GM12878 (cell line): ENCODE measurements around the gene ACER3. TPM values are rescaled to one million over a fixed set of nuclear protein-coding genes. Genes with fewer than 3 reads are reported as not detected.

Experiments used
- ATAC-seq: fragments of 200-7000 bp; cut with Tn5 transposase; 3 replicates; pipeline ENCODE4 v1.9.1; 2020; ENCODE audit warnings: mild to moderate bottlenecking, moderate library complexity
- BruUV-seq: library from RNA; stranded (reverse); fragments of 400-500 nt; replicated peaks from 2 replicates; lab custom pipeline; 2021; lab: Mats Ljungman, UMichigan
- CTCF ChIA-PET: fragments of 300-600 bp; sonication (Branson Sonifier 250); formaldehyde crosslinking; extraction: SDS; loops from one replicate; lab custom pipeline; 2021; ENCODE audit warnings: inconsistent platforms; lab: Yijun Ruan, JAX
- POLR2A ChIA-PET: fragments of 350-600 bp; formaldehyde crosslinking; extraction: SDS; loops from one replicate; lab custom pipeline; 2021; ENCODE audit warnings: inconsistent platforms; lab: Charles Lee
- RAD21 ChIA-PET: fragments of 300-600 bp; sonication (Branson Sonifier 250); formaldehyde crosslinking; loops from one replicate; lab custom pipeline; 2023; ENCODE audit warnings: antibody characterized with exemption; ENCODE audit not compliant: unreplicated experiment; lab: Charles Lee
- SMC1A ChIA-PET: fragments of 300-600 bp; sonication (Branson Sonifier 250); formaldehyde crosslinking; loops from one replicate; lab custom pipeline; 2023; ENCODE audit not compliant: unreplicated experiment, uncharacterized antibody; lab: Charles Lee
- DNase-seq: peaks from one replicate; pipeline ENCODE4 v3.0.0-alpha.2; 2011; ENCODE audit warnings: low read depth, low spot score
- FAIRE-seq: peaks from 3 replicates; lab custom pipeline; 2011; peaks lifted over from hg19 to GRCh38; lab: Jason Lieb, UNC
- H2AFZ ChIP-seq: 2 replicates; pipeline ENCODE4 v1.6.0; 2011; ENCODE audit warnings: low read depth, low read length, control low read depth; ENCODE audit not compliant: control insufficient read depth
- H3K27ac ChIP-seq: 2 replicates; pipeline ENCODE4 v1.5.1; 2011; ENCODE audit warnings: control low read depth; ENCODE audit not compliant: control insufficient read depth, insufficient read depth
- H3K27me3 ChIP-seq, 2 experiments: replicated peaks in 1 of 2; 2 replicates each; pipeline versions ENCODE4 v1.6.0 to v1.6.1; 2011; ENCODE audit warnings: low read length in 1 of 2; ENCODE audit not compliant: control insufficient read depth in 2 of 2, insufficient read depth in 2 of 2
- H3K36me3 ChIP-seq, 2 experiments: 2 replicates each; pipeline ENCODE4 v1.5.1; 2011; ENCODE audit warnings: low read length in 1 of 2; ENCODE audit not compliant: control insufficient read depth in 2 of 2, insufficient read depth in 2 of 2
- H3K4me1 ChIP-seq: 2 replicates; pipeline ENCODE4 v1.6.1; 2011; ENCODE audit warnings: mild to moderate bottlenecking, low read length, moderate library complexity, mixed read lengths; ENCODE audit not compliant: control insufficient read depth, insufficient read depth
- H3K4me2 ChIP-seq: 2 replicates; pipeline ENCODE4 v1.6.0; 2011; ENCODE audit warnings: control low read depth; ENCODE audit not compliant: control insufficient read depth, insufficient read depth
- H3K4me3 ChIP-seq: fragments of 200-600 bp; sonication (generic); 2 replicates; pipeline ENCODE4 v1.5.1; 2016
- H3K79me2 ChIP-seq: 2 replicates; pipeline ENCODE4 v1.6.0; 2011; ENCODE audit warnings: low read length; ENCODE audit not compliant: control insufficient read depth, insufficient read depth
- H3K9ac ChIP-seq: 2 replicates; pipeline ENCODE4 v1.8.0; 2011; ENCODE audit warnings: low read length, control low read depth, mixed read lengths; ENCODE audit not compliant: control insufficient read depth, insufficient read depth
- H3K9me3 ChIP-seq: replicated peaks from 3 replicates; pipeline ENCODE4 v1.5.1; 2011; ENCODE audit warnings: mild to moderate bottlenecking, low read length; ENCODE audit not compliant: control insufficient read depth, insufficient read depth
- H4K20me1 ChIP-seq: 2 replicates; pipeline ENCODE4 v1.6.0; 2011; ENCODE audit not compliant: control insufficient read depth, insufficient read depth
- CBX3 ChIP-seq: fragments of 200-600 bp; sonication (generic); IDR thresholded peaks from 2 replicates; pipeline ENCODE4 v1.6.1; 2016; ENCODE audit warnings: low read depth, borderline replicate concordance
- HDAC6 ChIP-seq: fragments of 200-600 bp; sonication (generic); IDR thresholded peaks from one replicate; pipeline ENCODE4 v1.8.0; 2017; ENCODE audit warnings: antibody characterized with exemption; ENCODE audit not compliant: unreplicated experiment
- LARP7 ChIP-seq: fragments of 450-650 bp; IDR thresholded peaks from 2 replicates; pipeline ENCODE4 v1.6.1; 2017; ENCODE audit warnings: mild to moderate bottlenecking
- NKRF ChIP-seq: fragments of 450-650 bp; conservative IDR thresholded peaks from 2 replicates; pipeline ENCODE4 v1.6.1; 2017; ENCODE audit warnings: mild to moderate bottlenecking, moderate library complexity
- ZBTB11 ChIP-seq: fragments of 450-650 bp; formaldehyde crosslinking; IDR thresholded peaks from 2 replicates; pipeline ENCODE4 v1.5.0; 2022; ENCODE audit warnings: mild to moderate bottlenecking, missing genetic modification characterization
- WGBS: methylation state at CpG from one replicate; pipeline ENCODE4 v1.1.6; 2016; ENCODE audit warnings: low lambda C conversion rate; ENCODE audit not compliant: insufficient replicate concordance, insufficient coverage; ENCODE audit errors: missing lambda C conversion rate; 5-methylcytosine and 5-hydroxymethylcytosine counted together
- in situ Hi-C: fragments of 300-500 bp; cut with MboI; formaldehyde crosslinking; loops from 9 replicates; pipeline ENCODE4 v1.14.3; 2018; ENCODE audit warnings: mixed read lengths
- intact Hi-C: fragments of 100-400 bp; cut with micrococcal nuclease; formaldehyde crosslinking; loops from one replicate; pipeline ENCODE4 v1.14.2; 2022; ENCODE audit not compliant: unreplicated experiment
- polyA plus RNA-seq, 11 experiments: library from polyadenylated mRNA; depleted of rRNA in 4 of 11; unstranded in 6 of 11; stranded (reverse) in 5 of 11; fragments of >200 nt; fragmentation: Nextera tagmentation in 4 of 11; fragmentation: Illumina TruSeq in 1 of 11; extraction: Ambion mirVana in 4 of 11; extraction: Trizol in 1 of 11; gene quantifications; 1 replicate in 1 of 11; 2 replicates in 10 of 11; pipeline versions ENCODE4 v1.2.1 to v1.2.3, GENCODE V29; 2011 to 2016; ENCODE audit warnings: inconsistent platforms in 2 of 11, missing spikeins in 2 of 11, low read depth in 1 of 11
- total RNA-seq, 4 experiments: library from RNA; depleted of rRNA in 3 of 4; stranded (reverse); fragments of >200 nt in 3 of 4; fragmentation: Illumina TruSeq in 1 of 4; extraction: Trizol in 1 of 4; gene quantifications; 2 replicates each; pipeline versions ENCODE4 v1.2.1 to v1.2.3, GENCODE V29; 2013 to 2021

Gene ACER3
- total and polyA plus RNA-seq, 10 of the 15 experiments (the other 5 are each of a cell fraction or from before 2014, with no cell fraction given), result 2.8 to 17.4 (median 10.3) TPM

- Histone ChIP-seq H3K27me3 (no peaks in the 10 kb centered on the region), H3K4me3 (no peak overlapping the region), H3K9me3 (no peaks in the 10 kb centered on the region), H2AFZ (no peak overlapping the region), H3K27ac (no peak overlapping the region), H3K79me2 (no peaks in the 10 kb centered on the region), H3K4me1 (no peaks in the 10 kb centered on the region), H3K9ac (no peak overlapping the region), H3K4me2 (no peak overlapping the region), H3K36me3 (no peaks in the 10 kb centered on the region), H4K20me1 (no peaks in the 10 kb centered on the region)
- FAIRE-seq, result no peak
- intact Hi-C loops (no loop called here), in situ Hi-C loops (no loop called here)
- ChIA-PET CTCF (no interaction called here), SMC1A (no interaction called here), POLR2A (interaction anchor here (0.6 kb wide), 1 partner anchor 87 kb away, joined by 3 read pairs; no protein-coding TSS in a partner anchor), RAD21 (no interaction called here)
- ATAC-seq, result no peak
- TF ChIP-seq NKRF (no peak), HDAC6 (no peak), ZBTB11 (CRISPR knock-in tag) (no peak), CBX3 (no peak), LARP7 (no peak)
- BruUV-seq, result no TSS peak
- no peak for DNase-seq
- 56% methylated on average over 4 of the region's 4 CpGs for WGBS
Observed at GRCh38 chr11:76831686-76832310, 28.9 kb upstream of the ACER3 start.
